ENCODE measurements around the gene NAT8L.

Gene NAT8L

DNA sequence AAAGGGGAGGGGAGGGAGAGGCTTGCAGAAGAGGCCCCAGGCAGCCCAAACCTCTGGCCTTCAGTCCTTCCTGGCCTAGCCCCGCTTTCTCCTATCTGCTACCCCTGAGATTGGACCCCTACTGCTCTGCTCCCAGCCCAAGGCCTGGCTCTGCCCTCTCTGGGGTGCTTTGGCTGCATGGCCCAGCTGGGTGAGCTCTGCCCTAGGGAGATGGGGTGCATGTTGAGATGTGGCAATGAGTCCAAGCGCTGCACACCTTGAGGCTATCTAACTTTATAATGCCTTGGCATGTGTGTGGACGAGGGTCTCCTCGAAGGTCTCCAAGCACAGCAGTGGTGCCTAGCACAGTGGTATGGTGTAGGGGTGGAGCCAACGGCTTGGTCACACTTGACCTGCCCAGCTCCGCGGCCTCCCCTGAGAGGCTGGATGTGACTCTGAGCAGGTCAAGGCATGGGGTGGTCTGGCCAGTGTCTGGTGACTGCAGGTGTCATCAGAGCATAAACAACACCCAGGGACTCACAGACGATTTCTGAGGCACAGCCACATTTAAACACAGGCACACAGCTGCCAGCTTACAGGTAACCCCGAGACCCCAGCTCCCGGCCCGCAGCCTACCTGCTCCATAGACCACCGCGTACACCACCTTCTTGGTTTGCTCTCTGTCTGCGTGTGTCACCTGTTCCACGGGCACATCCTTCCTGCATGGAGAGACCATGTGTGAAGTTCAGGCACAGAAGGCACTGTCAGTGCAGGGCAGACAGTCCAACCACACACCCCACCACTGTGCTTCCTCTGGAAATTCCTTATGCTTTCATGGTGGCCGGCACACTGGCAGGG, 36.3 kb downstream of the NAT8L start:
- DNase-seq (ENCODE audit: low read depth): no peak

DNA sequence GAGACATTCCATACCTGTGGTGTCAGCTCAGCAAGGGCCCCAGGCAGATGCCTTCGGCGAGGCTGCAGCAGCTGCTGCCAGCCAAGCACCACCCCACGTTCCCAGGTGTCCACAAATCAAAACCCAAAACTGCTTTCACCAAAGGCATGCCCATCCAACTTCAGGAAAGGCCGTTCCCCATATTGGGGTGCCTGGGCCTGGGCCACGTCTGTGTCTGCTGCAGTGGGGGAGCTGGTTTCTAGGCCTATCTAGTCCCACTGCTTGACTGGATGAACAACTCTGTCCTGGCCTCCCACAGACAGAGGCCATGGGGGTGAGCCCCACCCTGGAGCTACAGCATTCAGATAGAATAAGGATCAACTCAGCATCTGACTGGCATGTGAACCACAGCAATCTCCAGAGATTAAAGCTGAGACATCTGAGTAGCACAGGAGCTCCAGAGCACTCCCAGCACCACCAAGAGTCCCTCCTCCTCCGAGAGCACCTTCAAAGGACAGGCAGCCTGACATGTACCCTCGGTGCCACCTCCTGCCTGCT, 37.0 kb downstream of the NAT8L start:
- DNase-seq (ENCODE audit: low read depth): no peak

DNA sequence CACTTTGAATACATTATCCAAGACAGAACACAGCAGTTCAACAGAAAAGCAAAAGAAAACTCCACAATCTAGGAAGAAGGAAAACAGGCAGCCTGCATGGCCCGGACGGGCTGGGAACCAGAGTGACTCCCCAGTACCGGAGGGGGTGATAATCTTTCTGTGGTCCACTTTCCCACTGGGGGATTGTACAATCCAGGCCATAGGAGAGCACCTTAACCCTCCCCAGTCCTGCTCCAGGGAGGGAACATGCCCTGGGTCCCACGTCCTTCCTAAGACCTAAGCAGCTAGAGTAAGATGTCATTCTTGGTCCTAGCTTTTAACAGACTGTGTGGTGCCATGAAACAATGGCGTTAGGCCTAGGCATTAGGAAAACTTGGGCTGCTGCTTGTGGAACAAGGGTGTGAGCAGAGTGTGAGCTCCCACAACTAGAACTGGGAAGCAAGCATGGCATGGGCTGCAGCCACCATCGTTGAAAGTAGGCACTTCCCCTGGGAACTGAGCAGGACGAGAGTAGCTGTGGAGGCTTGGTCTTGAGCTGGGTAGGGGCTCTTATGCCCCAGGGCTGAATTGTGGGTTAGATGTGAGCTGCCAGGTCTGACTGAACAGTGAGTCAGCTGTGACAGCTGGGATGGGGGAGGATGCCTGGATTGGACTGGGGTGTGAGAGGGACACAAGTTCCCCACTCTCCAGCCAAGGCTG, 42.4 kb downstream of the NAT8L start:
- DNase-seq (ENCODE audit: low read depth): no peak

DNA sequence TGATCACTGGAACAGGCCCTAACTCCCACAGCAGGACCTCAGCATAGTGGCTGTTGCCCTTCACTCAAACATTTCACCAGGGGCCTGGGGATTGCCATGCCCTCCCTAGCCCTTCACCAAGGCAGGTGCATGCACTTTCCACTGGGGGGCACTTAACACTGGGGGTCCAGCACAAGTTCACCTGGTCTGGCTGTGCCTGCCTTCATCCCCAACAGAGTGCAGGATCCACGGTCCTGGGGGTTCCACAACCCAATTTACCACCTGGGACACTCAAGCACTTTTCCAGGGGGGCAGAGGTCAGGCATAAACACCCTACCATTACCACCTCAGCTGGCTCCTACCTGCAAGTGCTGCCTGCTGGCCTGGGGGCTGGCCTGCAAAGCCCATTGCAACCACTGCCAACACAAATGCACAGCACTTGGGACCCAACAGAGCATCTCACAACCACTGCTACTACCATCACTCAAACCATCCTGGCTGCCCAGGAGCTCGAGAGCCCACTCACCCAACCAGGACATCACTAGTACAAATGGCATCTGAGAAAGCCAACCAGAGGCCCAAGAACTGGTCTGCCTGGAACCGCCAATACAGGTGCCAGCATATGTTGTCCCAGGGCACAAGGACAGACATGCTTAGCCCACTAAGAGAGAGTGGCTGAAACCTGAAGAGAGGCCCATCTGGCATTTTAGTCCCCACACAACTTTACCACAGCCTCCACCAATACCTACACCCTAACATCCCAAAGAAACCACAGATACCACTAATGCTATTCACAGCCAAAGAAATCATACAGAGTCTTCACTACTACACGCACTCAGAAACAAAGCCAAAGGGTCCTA, 43.1 kb downstream of the NAT8L start:
- DNase-seq (ENCODE audit: low read depth): no peak

DNA sequence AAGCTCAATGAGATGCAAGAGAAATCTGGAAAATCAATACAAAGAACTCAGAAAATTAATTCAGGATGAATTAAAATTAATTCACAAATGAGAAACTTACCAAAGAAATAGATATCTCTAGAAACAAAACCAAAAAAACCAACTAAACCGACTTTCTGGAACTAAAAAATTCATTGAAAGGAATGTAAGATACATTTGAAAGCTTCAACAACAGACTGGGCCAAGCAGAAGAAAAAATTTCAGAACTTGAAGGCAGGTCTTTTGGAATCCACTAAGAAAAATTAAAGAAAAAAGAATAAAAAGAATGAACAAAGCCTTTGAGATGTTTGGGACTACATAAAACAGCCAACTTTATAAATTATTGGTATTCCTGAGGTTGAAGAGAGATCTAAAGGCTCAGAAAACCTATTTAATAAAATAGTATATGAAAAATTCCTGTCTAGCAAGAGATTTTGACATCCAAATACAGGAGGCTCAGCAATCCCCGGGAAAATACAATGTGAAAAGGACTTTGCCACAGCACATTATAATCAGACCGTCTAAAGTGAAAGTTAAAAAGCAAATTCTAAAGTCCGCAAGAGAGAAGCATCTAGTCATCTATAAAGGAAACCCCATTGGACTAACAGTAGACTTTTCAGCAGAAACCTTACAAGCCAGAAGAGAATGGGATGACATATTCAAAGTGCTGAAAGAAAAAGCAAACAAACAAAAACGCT, 44.2 kb downstream of the NAT8L start:
- no peak for DNase-seq (ENCODE audit: low read depth)

DNA sequence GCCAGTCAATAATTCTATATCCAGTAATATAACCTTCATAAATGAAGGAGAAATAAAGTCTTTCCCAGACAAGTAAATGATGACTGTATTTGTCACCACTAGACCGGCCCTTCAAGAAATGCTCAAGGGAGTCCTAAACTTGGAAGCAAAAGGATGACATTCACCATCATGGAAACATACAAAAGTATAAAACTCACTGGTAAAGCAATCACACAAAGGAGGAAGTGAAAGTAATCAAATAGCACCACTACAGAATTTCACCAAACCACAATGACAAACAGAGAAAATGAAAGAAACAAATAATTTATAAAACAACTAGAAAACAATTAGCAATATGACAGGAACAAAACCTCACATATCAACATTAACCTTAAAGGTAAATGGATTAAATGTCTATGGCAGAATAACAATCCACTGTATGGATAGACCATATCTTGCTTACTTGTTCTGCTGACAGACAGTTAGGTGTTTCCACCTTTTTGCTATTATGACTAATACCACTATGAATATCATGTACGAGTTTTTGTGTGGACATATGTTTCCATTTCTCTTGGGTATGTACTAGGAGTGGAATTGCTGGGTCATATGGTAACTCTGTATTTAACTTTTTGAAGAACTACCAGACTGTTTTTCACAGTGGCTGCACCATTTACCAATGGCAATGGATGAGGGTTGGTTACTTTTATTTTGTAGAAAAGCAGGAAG, 44.9 kb downstream of the NAT8L start:
- no peak for DNase-seq (ENCODE audit: low read depth)

DNA sequence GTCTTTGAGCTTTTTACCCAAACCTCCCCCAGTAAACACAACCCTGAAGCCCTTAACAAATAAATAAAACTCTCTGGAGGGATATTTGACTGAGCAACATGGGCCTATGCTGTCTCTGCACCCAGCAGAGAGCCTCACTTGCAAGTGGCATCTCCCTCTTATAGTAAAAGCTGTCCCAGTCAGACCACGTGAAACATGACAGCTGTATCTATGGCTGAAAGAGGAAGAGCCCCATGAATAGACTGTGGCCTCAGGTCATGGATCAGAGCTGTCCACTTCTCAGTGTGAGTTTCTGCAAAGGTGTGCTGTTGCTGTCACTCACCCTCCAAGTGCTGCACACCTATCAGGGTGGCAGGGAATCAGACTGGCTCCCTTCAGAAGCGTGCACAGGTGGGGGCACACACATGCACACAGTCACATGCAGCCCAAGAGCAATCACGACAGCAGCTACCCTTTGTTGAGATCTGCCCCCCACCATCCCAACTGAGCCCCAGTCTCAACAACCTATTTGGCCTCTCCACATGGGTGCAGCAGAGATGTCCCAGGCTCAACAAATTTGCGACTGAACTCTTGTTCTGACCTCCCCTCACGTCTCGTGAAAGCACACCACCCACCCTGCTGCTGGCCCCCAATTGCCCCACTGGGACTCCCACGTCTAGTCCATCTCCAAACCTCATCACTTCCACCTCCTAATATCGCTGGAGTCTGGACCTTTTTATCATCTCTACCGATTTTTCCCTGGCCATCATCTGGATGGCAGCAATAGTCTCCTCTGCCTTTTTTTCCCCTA, 45.6 kb downstream of the NAT8L start:
- no peak for DNase-seq (ENCODE audit: low read depth)

DNA sequence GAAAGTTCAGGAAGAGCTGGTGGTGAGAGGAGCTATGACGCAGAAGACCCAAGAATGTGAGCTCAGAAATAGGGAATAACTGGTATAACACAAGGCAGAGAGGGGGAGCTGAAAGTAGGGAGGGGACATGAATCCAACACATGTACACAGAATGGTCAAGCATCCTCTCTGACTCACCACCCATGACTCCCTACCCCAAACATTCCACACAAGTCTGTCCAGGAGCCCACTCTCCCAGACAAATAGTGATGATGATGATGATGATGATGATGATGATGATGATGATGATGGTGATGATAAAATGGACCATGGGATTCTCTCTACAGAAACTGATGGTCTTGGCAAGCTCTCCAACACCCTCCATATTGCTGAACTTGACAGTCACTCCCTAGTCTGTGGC, 46.4 kb downstream of the NAT8L start:
- DNase-seq (ENCODE audit: low read depth): no peak

DNA sequence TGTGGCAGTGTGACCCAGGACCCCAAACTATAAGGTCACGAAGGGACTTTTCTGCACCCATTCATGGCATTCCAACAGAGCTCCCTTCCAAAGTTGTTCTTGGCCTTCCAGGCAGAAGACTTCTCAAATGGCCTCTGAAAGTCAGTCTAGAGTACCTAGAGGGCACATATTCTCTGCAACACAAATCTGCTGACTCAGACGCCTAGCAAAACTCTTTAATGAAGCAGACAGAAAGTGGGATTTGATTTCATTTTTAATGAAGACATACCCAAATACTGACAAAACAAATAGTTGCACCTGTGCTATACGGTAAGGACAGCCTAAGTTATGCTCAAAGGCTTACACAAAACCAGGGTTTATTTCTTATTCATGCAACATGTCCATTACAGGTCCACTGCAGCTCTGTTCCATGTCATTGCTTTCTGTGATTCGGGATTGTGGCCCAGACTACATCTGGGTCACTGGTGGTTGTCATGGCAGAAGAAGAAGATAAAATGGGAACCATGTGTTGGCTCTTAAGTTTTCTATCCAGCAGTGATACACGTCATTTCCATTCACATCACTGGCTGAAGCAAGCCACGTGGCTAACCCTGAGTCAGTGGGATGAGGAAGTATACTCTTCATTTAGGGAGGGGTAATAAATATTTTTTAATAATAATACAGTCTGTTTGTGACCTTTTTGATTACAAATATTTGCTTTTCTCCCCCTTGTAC, 57.7 kb downstream of the NAT8L start:
- no peak for DNase-seq (ENCODE audit: low read depth)

Data from fibroblast of the conjunctiva (primary cell).